Endothelial cell (in vitro differentiated cells): ENCODE results near the gene SEMA7A. TPM values are rescaled to one million over a fixed set of nuclear protein-coding genes. Genes with fewer than 3 reads are reported as not detected.

ENCODE experiments used
- DNase-seq: peaks from one replicate; pipeline ENCODE4 v3.0.0; 2021; ENCODE audit warnings: low spot score
- H3K27ac Mint-ChIP-seq: one replicate; pipeline ENCODE4 v1.8.0; 2021; ENCODE audit warnings: mixed read lengths, inconsistent platforms; ENCODE audit not compliant: unreplicated experiment
- H3K27me3 Mint-ChIP-seq: one replicate; pipeline ENCODE4 v1.8.0; 2021; ENCODE audit warnings: mild to moderate bottlenecking, moderate library complexity, mixed read lengths, inconsistent platforms; ENCODE audit not compliant: unreplicated experiment
- H3K36me3 Mint-ChIP-seq: one replicate; pipeline ENCODE4 v1.8.0; 2021; ENCODE audit warnings: mild to moderate bottlenecking, low read depth, mixed read lengths, inconsistent platforms; ENCODE audit not compliant: unreplicated experiment
- H3K4me1 Mint-ChIP-seq: one replicate; pipeline ENCODE4 v1.8.0; 2021; ENCODE audit warnings: mild to moderate bottlenecking, mixed read lengths, inconsistent platforms; ENCODE audit not compliant: unreplicated experiment
- H3K4me3 Mint-ChIP-seq: one replicate; pipeline ENCODE4 v1.8.0; 2021; ENCODE audit warnings: mild to moderate bottlenecking, mixed read lengths, inconsistent platforms; ENCODE audit not compliant: unreplicated experiment
- H3K9me3 Mint-ChIP-seq: one replicate; pipeline ENCODE4 v1.8.0; 2021; ENCODE audit warnings: mixed read lengths, inconsistent platforms; ENCODE audit not compliant: unreplicated experiment
- CTCF ChIP-seq: fragments of 200-600 bp; sonication (generic); IDR thresholded peaks from one replicate; pipeline ENCODE4 v1.5.0; 2021; ENCODE audit warnings: antibody characterized with exemption; ENCODE audit not compliant: unreplicated experiment
- total RNA-seq: library from RNA; stranded (reverse); fragmentation: NEBNext Ultra II Directional; extraction: Animal tissue kit (Norgen Biotek cat#: 25700); gene quantifications from one replicate; pipeline ENCODE4 v1.2.1, GENCODE V29; 2021; ENCODE audit not compliant: unreplicated experiment

The SEMA7A gene
- total RNA-seq, 1 donor from 2014 or later, result 41.4 TPM

GRCh38 chr15:74369756-74370155 lies 64.0 kb downstream of the SEMA7A start:
- no peak for DNase-seq
- Mint-ChIP-seq H3K4me1 (peaks cover 20% of the 10 kb centered on the region), H3K4me3 (no peak overlapping the region), H3K27ac (no peak overlapping the region), H3K9me3 (no peaks in the 10 kb centered on the region), H3K27me3 (peaks cover 8% of the 10 kb centered on the region), H3K36me3 (no peaks in the 10 kb centered on the region)
- no peak for TF ChIP-seq CTCF

- H3K9me3 Mint-ChIP-seq, result no peaks in the 10 kb centered on the region
- peaks cover 6% of the 10 kb centered on the region for H3K27me3 Mint-ChIP-seq
- H3K36me3 Mint-ChIP-seq, result no peaks in the 10 kb centered on the region
- no peak for TF ChIP-seq CTCF
- H3K27ac Mint-ChIP-seq, result no peak overlapping the region
- no peak overlapping the region for H3K4me3 Mint-ChIP-seq
- peaks cover 21% of the 10 kb centered on the region for H3K4me1 Mint-ChIP-seq
- no peak for DNase-seq
Observed at GRCh38 chr15:74369084-74369745, 64.5 kb downstream of the SEMA7A start.

- DNase-seq, result no peak
- Mint-ChIP-seq H3K9me3 (no peaks in the 10 kb centered on the region), H3K36me3 (no peaks in the 10 kb centered on the region), H3K27ac (no peak overlapping the region), H3K4me3 (no peak overlapping the region), H3K4me1 (peaks cover 18% of the 10 kb centered on the region), H3K27me3 (peaks cover 5% of the 10 kb centered on the region)
- TF ChIP-seq CTCF, result no peak
Observed at GRCh38 chr15:74368121-74368520, 65.6 kb downstream of the SEMA7A start.

GRCh38 chr15:74367296-74367854 lies 66.4 kb downstream of the SEMA7A start, which contains the start of gene CYP11A1:
Gene CYP11A1, minus strand, starts transcription at chr15:74367646. Its CDS starts 61 bp downstream, at chr15:74367585.
- H3K27ac Mint-ChIP-seq, result no peak within 1 kb of the TSS
- TF ChIP-seq CTCF, result no peak
- no peak for DNase-seq

More at GRCh38 chr15:74367296-74367854, 66.4 kb downstream of the SEMA7A start, which contains the start of gene CYP11A1:
- Mint-ChIP-seq H3K27me3 (peaks cover 3% of the 10 kb centered on the region), H3K9me3 (no peaks in the 10 kb centered on the region), H3K4me1 (peaks cover 15% of the 10 kb centered on the region), H3K4me3 (no peak within 1 kb of the TSS), H3K36me3 (no peaks in the 10 kb centered on the region)
